Measurements from ENCODE around the gene NMU.
"Not testable (repeated sequence)": the region's sequence is repeated elsewhere in the genome, so short reads cannot be mapped to it uniquely, and the experiment has no call there.

The NMU gene

DNA sequence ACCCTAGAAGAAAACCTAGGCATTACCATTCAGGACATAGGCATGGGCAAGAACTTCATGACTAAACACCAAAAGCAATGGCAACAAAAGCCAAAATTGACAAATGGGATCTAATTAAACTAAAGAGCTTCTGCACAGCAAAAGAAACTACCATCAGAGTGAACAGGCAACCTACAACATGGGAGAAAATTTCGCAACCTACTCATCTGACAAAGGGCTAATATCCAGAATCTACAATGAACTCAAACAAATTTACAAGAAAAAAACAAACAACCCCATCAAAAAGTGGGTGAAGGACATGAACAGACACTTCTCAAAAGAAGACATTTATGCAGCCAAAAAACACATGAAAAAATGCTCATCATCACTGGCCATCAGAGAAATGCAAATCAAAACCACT lies 12.0 kb downstream of the NMU start:
- DNase-seq (ENCODE audit: low spot score), result not testable (repeated sequence)

DNA sequence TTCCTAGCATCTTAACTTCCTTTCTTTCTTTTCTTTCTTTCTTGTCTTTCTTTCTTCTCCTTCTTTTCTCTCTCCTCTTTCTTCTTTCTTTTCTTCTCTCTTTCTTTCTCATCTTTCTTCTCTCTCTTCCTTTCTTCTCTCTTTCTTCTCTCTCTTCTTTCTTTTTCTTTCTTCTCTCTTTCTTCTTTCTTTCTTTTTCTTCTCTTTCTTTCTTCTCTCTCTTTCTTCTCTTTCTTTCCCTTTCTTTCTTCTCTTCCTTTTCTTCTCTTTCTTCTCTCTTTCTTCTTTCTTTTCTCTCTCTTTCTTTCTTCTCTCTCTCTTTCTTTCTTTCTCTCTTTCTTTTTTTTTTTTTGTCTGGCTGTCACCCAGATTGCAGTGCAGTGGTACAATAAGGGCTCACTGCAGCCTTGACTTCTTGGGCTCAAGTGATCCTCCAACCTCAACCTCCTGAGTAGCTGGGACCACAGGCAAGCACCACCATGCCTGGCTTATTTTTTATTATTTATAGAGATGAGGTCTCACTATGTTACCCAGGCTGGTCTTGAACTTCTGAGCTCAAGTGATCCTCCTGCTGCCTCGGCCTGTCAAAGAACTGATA lies 17.5 kb downstream of the NMU start:
- DNase-seq (ENCODE audit: low spot score), result no peak

DNA sequence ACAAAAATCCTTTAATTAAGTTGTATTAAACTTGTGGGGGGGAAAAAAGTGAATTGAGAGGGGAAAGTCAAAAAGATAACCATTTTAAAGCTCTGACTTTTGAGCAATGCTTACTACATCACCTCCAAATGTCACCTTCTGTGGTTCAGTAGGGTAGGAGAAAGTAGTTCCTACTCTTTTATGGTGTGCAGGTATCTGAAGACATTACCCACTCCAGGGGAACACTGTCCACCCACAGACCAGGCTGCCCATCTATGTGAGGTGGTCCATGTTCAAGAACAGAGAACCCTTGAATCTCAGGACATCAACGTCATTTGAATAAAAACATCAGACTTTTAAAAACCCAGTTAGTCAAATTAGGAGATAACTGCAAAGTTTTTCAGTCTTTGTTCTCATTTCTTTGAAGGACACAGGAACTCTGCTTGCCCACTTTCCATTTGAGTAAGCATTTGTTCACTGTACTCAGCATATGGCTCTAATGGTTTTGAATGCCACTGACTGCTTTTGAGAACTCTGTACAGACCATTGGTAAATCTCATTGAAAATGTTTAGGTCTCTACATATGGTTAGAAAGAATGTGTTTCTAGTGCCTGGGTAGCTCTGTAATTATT lies 18.4 kb downstream of the NMU start:
- DNase-seq (ENCODE audit: low spot score), result no peak

DNA sequence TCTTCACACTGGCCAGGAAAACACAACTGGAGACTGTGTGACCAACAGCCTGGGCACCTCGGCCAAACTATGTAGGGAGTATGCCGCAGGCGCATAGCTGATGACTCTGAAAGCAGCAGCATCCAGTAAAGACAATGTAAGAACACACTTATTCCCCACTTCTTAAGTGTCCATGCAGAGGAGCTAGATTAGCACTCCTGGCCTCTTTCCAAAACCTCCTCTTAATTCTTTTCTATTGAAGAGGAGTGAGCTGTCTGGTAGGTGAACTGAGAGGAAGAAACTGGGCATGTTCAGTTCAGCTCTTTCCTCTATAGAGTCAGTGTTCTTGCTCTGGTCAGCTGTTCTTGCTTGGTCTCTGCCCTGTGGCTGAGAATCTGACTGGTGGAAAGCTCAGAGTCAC lies 21.1 kb downstream of the NMU start:
- DNase-seq (ENCODE audit: low spot score), result no peak

DNA sequence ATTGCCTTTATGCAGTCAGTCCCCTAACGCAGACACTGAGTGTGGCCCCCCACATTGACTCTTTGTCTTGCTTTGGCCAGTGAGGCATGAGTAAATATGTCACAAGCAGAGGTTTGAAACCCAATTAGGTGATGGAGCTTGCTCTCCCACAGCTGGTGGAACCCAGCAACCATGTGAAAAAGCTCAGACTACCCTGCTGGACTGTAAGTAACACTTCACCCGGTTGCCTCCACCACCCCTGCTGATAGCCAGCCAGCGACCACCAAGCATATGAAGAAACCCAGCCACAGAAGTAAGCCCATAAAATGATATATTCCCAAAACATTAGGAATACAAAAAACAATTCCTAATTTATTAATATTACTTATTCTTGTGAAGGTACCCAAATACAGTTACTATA lies 22.5 kb downstream of the NMU start:
- DNase-seq (ENCODE audit: low spot score), result no peak

DNA sequence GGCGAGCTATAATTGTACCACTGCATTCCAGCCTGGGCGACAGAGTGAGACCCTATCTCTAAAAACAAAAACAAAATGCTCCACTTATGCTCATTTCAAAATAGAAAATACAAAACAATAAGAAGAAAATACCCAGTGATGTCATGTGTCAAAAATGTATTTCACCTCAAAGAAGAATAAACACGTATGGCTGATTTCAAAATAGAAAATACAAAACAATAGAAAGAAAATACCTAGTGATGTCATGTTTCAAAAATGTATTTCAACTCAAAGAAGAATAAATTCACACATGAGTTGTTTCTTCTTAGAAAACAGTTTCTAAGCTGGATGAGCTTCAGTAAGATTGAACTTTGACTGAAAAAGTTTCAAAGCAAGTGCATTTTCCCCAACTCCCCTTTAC lies 23.8 kb downstream of the NMU start:
- no peak for DNase-seq (ENCODE audit: low spot score)

DNA sequence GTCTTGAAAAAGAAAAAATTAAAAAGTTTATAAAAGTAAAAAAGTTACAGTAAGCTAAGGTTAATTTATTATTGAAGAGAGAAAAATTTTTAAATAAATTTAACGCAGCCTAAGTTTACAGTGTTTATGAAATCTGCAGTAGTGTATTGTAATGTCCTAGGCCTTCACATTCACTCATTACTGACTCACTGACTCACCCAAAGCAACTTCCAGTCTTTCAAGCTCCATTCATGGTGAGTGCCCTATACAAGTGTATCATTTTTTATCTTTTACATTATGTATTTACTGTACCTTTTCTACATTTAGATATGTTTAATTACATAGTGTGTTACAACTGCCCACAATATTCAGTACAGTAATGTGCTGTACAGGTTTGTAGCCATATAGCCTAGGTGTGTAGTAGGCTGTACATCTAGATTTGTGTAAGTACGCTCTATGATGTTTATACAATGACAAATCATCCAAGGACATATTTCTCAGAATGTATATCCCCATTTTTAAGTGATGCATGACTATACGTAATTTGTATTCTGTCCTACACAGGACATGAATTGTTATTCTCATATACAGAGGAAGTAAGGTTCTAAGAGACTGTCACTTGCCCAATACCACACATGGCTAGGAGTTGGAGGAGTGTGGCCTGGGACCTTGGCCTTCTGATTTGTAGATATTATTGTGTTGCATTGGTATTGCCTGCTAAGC lies 24.6 kb downstream of the NMU start:
- DNase-seq (ENCODE audit: low spot score), result no peak

DNA sequence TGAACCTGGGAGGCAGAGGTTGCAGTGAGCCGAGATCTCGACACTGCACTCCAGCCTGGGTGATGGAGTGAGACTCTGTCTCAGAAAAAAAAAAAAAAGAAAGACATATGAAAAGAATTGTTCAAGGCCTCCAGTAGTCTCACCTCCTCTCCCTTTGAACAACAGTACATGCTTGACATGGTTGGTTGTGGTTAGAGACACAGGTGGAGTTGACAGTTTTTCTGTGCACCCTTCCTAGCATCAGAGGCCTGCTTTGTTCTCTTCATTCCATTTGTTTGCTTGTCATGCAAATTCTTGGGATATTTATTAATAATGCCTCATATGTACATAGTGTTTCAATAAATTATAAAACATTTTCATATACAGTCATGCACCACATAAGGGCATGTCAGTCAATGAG lies 25.7 kb downstream of the NMU start:
- no peak for DNase-seq (ENCODE audit: low spot score)

DNA sequence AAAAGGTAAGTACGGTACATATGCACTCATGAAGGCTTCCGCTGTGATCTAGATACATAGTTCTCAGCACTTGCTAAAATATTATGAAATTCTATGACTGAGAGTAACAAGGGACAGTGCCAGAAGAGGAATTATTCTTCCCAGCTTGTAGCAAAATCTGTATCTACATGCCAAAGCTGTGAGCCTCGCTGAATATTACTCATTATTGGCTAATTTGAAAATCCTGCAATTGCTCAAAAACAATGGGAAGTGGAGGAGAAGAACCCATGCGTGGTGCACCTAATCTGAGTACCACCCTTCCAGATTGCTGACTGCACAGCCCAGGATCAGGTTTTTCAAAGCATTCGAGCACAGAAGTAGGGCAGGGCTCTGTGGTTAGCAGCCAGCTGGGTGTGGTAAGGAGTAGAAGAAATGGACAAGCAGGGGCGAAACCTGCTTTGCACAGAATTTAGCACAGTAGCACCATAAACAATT lies 26.7 kb downstream of the NMU start:
- peak; percentile 40 for DNase-seq (ENCODE audit: low spot score)

DNA sequence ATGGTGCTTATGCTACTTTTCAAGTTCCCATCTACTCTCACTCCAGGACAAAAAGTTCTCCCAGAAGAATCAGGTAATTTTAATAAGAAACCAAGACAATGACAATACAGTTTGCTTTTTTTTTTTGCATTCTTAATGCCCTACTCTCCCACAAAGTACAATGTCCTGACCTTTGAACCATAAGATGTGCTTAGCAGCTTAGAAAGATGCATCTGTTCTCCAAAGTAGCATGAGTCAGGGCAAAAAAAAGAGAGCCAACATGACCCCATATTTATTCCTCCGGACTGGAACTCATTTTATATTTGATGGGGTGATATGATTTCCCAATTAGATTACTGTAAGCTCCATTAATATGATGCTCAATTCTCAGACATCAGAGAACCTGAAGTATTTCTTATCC lies 27.5 kb downstream of the NMU start:
- DNase-seq (ENCODE audit: low spot score), result no peak

DNA sequence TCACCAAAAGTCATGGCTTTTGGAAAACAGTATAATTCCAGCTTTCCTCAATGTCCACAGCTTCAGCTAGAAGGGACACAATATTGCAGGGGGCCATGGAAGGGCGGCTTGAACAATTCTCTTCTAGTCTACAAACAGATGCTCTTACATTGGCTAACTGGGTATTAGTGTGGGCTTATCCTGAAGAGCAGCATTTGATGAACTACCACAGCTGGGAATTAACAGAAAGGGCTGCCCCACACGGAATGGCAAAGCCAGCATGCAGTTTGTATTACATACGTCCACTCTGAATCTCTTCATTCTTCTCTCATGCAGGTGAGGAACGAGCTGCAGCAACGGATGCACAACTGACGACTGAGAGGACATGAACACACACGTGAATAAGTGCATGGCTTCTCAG lies 31.1 kb downstream of the NMU start:
- no peak for DNase-seq (ENCODE audit: low spot score)

DNA sequence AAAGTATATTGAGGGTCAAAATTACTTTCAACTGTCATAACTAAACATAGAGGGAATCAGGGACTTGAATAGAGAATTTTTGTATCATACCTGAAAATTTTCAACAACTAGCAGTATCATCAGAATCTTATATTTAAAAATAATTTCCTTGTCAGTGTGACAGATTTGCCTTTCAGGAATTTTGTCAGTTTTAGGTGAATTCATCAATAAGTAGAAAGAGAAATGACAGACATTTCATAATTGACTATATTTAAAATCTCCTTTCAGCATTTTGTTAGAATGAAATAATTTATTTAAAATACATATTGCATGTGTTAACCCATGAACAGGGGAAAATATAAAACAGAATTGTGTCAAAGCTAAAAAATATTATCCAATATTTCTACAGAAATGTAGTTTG lies 35.5 kb downstream of the NMU start:
- no peak for DNase-seq (ENCODE audit: low spot score)

DNA sequence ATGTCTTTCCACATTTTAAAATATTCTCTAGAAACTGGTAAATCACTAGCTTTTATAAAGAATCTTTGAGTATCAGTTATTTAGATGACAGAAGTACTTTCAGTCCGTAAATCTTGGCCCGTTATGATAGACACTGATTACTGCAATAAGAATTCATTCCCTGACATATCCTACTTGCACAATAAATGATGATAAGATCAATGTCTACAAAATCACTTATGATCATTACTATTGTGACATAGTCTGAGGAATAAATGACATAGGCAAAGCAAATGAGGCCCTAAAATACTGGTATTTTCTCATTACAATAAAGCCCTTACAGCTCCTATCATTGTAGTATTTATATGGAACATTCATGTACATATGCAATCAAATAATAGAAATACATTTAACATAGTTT lies 37.5 kb downstream of the NMU start:
- no peak for DNase-seq (ENCODE audit: low spot score)

DNA sequence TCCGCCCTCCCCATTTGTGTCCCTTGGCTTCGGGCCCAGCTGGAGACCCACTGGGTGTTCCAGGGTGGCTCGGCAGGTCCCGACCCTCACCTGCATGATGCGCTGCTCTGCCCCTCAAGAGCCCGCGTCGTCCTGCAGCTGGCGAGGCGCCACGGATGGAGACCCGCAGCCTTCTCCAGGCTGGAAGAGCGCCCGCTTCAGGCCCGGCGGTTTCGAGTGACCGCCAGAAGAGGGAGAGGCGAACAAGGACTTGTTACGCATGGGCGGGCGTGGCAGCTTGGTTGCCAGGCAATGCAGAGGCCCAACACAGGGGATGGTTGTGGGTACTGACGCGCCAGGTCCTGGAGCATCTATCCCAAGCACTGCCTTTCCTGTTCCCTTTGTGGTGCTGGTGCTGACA lies 44.1 kb downstream of the NMU start, which contains the start of gene PDCL2:
Gene PDCL2, minus strand, starts transcription at position 232 of the 400 bp plus-strand sequence. Its CDS starts 136 bp downstream, at position 96.
- peak; percentile 22 for DNase-seq (ENCODE audit: low spot score)

DNA sequence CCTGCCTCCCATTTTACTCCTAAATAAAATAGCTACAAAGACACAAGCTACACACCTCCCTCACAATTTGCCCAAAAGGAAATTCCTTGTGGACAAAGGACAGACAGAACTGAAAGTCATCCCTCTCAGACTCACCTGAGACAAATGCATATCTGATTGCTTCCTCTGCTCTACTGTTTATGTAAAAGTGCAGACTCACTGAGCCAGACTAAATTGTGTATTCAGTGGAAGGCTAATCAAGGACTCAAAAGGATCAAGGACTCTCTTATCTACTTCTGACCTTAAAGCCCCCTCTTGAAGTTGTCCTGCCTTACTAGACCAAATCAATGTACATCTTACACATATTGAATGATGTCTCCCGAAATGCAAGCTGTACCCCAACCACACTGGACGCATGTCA lies 47.9 kb downstream of the NMU start:
- DNase-seq (ENCODE audit: low spot score), result no peak

DNA sequence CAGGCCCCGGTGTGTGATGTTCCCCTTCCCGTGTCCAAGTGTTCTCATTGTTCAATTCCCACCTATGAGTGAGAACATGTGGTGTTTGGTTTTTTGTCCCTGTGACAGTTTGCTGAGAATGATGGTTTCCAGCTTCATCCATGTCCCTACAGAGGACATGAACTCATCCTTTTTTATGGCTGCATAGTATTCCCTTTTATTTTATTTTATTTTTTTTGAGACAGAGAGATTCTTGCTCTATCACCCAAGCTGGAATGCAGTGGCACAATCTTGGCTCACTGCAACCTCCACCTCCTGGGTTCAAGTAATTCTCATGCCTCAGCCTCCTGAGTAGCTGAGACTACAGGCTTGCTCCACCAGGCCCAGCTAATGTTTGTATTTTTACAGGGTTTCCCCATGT lies 53.3 kb downstream of the NMU start:
- not testable (repeated sequence) for DNase-seq (ENCODE audit: low spot score)

DNA sequence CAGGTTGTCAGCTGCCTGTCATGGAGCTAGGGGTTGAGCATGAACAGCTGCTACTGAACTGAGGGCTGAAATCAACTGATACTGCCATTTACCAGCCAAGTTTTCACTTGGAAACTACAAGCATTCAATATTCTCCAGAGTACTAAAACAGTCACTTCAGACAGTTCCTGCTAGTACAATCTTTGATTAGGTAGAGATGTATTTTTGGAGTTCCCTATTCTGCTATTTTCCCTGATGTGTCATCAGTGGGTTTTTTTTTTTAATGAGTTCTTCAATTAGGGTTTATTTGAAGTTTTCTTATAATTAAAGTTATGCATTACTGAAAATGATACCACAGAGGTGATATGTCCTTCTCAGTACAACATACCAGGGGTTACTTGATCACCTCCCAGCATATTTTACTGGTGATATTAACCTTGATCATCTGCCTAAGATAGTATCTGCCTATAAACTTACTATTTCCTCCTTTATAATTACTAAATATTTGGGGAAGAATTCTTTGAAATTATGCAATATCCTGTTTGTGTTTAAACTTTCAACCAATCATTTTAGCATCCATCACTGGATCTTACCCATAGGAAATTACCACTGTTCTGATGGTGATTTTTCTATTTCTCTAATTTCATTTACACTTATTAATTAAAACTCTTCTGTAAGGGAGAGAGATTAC lies 57.6 kb downstream of the NMU start:
- no peak for DNase-seq (ENCODE audit: low spot score)

DNA sequence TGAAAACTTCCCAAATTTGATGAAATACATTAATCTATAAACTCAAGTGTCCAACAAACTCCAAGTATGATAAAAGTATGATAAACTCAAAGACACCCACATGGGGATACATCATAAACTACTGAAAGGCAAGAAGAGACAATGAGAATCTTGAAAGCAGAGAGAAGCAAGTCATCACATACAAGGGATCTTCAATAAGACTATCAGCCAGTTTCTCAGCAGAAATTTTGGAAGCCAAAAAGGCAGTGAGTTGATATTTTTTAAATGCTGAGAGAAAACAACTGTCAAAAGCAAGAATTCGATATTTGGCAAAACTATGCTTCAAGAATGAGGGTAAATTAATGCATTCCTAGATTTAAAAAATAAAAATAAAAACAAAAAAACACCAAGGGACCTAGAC lies 60.6 kb downstream of the NMU start:
- no peak for DNase-seq (ENCODE audit: low spot score)

DNA sequence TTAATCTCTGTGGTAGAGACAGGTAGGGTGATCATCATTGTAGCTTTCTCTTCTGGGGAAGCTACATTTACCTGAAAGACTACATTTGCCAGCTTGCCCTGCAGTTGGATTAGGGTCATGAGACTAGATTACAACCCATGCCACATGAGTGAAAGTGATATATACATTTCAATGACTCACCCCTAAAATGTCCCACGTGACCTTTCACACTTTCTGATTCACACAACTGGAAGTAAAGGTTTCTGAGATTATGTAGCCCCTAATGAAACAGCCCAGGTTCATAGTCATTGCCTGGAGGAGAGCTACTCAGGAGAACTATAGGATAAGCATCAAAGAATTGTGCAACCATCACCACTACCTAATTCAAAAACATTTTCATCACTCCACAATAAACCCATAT lies 61.8 kb downstream of the NMU start:
- no peak for DNase-seq (ENCODE audit: low spot score)

DNA sequence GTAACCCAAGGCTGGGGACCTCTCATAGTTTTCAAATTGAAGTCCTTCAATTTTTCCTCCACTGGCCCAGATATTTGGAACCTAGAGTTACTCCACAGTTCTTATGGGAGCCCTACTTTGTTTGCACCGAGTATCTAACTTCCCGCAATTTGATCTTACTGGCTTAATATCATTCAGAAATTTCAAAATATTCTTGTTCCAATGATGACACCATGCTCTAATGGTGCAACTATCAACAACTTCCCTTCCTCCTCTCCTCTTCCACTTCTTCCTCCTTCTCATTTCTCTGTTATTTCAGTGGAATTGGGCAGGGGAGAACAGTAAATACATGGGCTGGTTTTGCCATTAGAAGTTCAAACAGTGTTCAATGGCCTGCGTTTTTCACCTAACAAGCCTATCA lies 64.3 kb downstream of the NMU start:
- no peak for DNase-seq (ENCODE audit: low spot score)

DNA sequence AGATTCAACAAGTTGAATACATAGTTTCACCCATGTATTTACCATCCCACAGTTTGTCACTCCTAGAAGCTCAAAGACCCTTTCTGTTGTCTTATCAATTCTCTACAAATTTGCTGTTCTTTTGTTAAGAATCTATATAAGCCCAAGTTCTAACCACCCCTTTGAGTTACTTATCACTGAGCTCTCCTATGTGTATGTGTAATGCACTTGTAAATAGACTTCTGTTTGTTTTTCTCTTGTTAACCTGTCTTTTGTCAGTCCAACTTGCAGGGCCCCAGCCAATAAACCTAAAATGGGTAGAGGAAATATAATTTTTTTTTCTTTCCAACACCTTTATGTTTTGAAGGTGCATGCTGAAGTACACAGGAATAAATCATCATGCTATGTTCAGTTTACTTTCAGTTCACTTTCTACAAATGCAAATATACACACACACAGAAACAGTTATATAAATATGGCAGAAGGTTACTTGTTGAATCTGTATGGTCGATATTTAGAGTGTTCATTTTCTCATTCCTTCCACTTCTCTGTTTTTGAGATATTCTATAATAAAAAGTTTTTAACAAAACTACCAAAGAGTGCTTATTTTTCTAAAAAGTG lies 67.1 kb downstream of the NMU start:
- no peak for DNase-seq (ENCODE audit: low spot score)

DNA sequence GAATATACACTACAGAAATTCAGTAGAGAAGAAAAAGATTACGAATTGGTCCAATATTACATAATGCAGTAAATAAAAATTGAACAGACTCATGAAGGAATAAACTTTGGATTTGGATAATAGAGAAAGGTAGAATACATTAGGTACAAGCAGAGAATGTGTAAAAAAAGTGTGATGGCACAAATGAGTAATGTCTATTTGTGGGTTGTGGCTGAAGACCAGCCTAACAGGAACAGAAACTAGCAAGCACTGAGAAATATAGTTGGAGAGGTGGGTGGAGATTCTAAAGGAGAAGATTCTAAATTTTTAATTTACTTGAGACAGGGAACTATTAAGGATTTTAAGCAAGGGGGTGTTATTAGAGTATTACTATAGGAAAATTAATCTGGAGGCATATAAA lies 74.2 kb downstream of the NMU start:
- no peak for DNase-seq (ENCODE audit: low spot score)

DNA sequence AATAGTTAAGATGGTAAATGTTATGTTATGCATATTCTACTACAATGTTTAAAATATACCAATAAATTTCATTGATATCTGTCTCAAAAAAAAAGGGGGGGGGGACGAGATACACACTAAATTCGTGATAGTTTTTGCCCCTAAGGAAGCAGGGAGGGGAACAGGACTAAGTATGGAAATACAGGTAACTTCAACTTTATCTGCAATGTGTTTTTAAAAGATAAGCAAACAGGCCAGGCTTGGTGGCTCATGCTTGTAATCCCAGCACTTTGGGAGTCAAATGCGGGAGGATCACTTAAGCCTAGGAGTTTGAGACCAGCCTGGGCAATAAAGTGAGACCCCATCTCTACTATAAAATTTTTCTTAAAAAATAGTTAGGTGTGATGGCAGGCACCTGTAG lies 76.0 kb downstream of the NMU start:
- no peak for DNase-seq (ENCODE audit: low spot score)
